ENCODE measurements around the gene FAM168A. TPM values are rescaled to one million over a fixed set of nuclear protein-coding genes. Genes with fewer than 3 reads are reported as not detected.
"Not testable (repeated sequence)": the region's sequence is repeated elsewhere in the genome, so short reads cannot be mapped to it uniquely, and the experiment has no call there.

FAM168A gene
- total RNA-seq, 1 donor from 2014 or later, result 23.1 TPM

DNA sequence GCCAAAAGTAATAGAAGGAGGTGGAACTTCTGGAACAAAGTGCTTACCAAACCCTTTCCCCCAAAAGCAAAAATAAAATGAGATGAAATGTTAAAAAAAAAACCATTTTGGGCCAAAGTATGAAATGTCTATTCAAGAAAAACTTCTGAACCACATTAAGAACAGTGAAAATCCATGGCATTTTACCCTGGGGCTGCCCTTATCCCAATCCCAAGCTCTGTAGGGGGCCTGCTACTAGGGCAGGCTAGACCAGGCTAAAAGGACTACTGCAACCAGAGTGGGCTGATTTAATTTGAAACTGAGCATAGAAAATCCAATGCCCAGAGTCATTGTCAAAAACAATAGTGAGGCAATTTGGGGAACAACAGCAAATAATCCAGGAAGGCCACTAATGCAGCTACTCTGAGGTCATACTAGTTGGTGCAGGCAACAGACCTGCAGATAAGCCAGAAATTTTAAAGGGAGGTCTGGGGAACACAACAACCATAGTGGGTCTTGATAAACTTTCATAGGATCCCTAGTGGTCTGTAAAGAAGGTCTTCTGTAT, 122.3 kb downstream of the FAM168A start:
- intact Hi-C loops (cut with micrococcal nuclease), result no loop called here

- intact Hi-C loops (cut with micrococcal nuclease), result no loop called here
These were observed 124.7 kb downstream of the FAM168A start for GRCh38 chr11:73473252-73473651.

GRCh38 chr11:73470036-73470612, 127.8 kb downstream of the FAM168A start:
- intact Hi-C loops (cut with micrococcal nuclease), result not testable (repeated sequence)

- intact Hi-C loops (cut with micrococcal nuclease), result no loop called here
These were observed 128.5 kb downstream of the FAM168A start for GRCh38 chr11:73469401-73469800.

DNA sequence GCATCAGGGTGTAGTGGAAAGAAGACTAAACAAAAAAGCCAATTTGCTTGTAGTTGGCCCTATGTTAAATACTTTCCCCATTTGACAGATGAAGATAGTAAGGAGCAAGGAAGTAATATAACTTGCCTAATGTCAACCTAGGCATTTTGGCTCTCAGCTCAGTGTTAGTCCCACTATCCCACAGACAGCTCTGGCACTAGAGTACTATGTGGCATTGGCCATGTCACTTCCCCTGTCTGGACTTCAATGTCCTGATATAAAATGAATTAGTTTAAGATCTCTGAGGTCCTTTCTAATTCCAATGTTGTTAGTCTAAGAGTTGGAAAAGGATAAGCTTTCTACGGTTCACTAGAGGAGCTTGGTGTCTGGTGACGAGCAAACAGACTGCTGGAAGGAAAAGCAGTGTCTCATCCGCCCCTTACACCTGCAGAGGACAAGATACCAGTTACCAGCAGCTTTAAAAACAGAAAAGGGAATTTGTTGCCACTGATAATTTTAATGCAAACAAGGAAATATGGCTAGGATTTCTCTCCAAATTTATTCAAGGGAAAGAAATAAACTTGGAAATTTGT, 129.2 kb downstream of the FAM168A start:
- intact Hi-C loops (cut with micrococcal nuclease), result no loop called here

DNA sequence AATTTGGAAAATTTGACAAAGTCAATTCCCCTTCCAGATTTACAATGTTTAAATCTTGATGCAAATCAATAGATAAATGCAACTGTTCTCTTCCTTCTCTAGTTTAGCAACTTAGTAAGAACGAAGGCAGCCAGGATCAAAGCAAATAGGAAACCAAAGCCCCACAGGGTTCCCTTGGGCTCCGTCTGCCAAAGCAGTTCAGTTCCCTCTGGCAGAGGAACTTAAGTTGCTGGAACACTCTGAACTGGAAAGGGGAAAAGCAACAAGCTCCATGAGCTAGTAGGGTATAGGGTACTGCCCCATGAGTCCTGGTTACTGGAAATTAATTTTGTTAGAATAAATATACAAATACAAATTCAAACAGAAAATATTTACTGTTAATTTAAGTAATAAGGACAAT, 130.4 kb downstream of the FAM168A start:
- intact Hi-C loops (cut with micrococcal nuclease), result no loop called here

GRCh38 chr11:73466643-73467042, 131.3 kb downstream of the FAM168A start:
- intact Hi-C loops (cut with micrococcal nuclease), result no loop called here

- intact Hi-C loops (cut with micrococcal nuclease), result no loop called here
These were observed 132.0 kb downstream of the FAM168A start for GRCh38 chr11:73465871-73466270.

DNA sequence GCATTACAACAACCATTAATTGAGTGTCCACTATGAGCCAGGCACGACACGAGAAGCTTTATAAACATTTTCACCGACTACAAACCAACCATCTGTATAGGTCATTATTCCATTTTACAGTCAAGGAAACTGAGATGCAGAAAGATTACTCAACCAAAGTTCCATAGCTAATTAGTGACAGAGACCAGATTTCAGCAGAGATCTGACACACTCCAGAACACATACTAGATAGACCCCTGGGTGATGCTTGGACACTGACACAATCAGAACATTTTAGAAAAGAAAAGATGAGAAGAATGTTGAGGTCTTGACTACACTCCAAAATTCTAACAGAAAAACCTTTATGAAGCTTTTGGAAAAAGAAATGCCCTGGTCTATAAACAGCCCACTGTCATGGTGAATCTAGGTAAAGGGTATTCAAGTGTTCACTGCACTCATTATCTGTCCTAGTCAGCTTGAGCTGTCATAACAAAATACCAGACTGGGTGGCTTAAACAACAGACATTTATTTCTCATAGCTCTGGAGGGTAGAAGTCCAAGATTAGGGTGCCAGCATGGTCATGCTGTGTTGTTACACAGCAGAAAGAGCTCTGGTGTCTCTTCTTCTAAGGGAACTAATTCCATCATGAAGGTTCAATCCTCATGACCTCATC, 132.8 kb downstream of the FAM168A start:
- intact Hi-C loops (cut with micrococcal nuclease), result no loop called here

- intact Hi-C loops (cut with micrococcal nuclease), result no loop called here
These were observed 133.6 kb downstream of the FAM168A start for GRCh38 chr11:73464347-73464746.

GRCh38 chr11:73463359-73463758, 134.6 kb downstream of the FAM168A start:
- intact Hi-C loops (cut with micrococcal nuclease), result no loop called here

DNA sequence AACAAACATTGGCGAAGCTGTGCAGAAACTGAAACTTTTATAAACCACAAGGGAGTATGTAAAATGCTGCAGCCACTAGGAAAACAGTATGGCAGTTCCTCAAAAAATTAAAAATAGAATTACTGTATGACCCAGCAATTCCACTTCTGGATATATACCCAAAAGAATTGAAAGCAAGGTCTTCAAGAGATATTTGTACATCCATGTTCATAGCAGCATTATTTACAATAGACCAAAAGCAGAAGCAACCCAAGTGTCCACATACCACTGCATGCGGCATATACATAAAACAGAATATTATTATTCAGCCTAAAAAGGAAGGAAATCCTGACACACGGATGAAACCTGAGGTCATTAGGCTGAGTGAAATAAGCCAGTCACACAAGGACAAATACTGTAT, 135.9 kb downstream of the FAM168A start:
- intact Hi-C loops (cut with micrococcal nuclease), result no loop called here

DNA sequence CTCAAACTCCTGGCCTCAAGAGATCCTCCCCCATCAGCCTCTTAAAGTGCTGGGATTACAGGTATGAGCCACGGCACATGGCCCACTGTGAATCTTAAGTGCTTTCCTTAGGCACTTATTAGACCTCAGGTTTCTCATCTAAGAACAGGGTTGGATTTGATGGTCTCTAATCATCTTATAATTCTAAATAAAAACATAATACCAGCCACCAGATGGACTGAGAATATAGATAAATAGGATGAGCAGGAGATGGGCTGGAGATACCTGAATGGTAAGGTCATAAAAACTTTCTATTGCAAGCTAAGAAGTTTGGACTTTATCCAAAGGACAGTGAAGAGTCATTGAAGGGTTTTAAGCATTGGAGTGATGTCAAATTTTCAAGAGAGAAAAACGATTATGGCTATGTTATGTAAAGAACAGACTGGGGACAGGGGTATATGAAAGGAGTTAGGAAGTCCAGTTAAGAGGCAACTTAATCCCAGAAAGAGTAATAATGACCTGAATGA, 136.5 kb downstream of the FAM168A start:
- intact Hi-C loops (cut with micrococcal nuclease), result no loop called here

DNA sequence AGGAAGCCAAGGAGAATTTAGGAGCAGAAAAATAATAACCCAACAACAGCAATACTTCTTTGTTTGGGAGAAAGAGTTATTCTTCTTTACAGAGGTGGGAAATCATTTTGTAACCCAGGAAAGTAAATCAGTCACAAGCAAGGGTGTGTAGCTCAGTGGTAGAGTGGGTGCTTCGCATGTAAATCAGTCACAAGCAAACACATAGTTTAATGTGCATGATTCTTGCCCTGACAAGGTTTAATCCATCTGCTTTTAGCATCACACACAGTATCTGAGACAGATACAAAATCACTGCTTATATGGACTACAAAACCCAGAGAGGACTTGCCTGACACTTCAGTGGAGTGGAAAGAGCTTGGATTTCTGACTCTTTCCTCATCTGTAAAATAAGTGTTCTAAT, 139.7 kb downstream of the FAM168A start:
- intact Hi-C loops (cut with micrococcal nuclease), result no loop called here

DNA sequence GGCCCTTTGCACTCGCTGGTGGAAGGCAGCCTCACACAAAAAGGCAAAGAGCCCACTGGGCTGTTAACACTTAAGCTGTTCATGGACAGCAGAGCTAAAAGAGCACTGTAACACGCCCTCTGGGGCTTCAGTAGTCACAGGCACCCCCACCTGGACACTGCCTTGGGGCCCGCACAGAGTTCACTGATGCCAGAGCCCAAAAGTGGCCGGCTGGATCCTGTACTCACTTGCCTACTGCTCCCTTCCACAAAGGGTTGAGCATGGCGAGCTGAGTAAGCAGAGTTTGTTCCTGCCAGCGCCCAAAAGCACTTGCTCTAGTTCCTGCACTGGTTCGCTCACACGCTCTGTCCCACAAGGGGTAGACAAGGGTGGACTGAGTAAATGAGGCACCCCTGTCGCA, 142.9 kb downstream of the FAM168A start:
- intact Hi-C loops (cut with micrococcal nuclease), result no loop called here

DNA sequence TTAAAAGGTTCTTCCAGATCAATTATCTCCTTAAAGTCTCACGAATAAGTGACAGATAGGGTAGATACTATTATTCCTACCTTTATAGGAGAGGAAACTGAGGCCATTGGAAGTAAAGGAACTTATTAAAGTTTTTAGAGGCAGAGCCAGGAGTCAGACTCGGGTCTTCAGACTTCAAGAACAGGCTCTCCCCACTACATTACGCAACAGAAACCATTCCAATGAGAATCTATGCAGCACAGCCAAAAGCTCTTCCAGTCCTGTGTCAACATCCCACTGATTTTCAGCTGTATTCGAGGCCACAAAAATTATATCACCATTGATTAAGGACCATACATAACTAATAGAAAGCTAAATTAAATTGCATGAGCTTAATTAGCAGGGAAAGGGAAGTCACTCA, 144.3 kb downstream of the FAM168A start:
- intact Hi-C loops (cut with micrococcal nuclease), result no loop called here

DNA sequence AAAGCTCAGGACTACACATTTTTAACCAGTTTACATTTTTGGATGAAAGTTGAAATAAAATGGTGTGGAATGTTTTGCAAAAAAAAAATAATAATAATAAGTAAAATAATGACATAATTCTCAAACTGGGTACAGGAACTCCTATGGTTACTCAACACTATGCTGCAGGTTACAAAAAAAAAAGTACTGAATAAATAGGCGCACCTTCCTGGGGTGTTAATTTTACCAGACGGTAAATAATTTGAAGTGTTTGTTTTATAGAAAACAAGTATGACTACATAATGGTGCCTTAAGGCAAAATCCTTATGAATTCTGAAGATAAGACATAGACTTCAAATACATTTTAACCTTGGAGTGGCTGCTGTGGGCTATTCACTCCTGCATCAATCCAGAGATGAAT, 145.2 kb downstream of the FAM168A start:
- intact Hi-C loops (cut with micrococcal nuclease), result no loop called here

- intact Hi-C loops (cut with micrococcal nuclease), result no loop called here
These were observed 146.0 kb downstream of the FAM168A start for GRCh38 chr11:73451896-73452295.

DNA sequence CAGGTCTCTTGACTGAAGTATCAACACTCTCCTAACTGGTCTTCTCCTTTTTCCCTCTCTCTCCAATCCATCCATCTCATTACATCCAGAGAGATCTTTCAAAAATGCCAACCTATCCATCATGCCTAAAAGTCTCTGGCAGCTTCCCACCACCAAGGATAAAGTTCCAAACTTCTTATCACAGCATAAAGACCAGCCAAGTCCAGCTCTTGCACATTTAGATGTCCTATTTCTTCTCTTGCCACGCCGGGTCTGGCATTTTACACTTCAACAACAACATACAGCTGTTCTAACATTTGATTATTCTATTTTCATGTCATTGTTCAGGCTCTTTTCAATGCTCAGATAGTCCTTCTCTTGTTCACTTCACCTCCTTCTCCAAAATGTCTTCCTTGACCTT, 151.1 kb downstream of the FAM168A start:
- intact Hi-C loops (cut with micrococcal nuclease), result no loop called here

DNA sequence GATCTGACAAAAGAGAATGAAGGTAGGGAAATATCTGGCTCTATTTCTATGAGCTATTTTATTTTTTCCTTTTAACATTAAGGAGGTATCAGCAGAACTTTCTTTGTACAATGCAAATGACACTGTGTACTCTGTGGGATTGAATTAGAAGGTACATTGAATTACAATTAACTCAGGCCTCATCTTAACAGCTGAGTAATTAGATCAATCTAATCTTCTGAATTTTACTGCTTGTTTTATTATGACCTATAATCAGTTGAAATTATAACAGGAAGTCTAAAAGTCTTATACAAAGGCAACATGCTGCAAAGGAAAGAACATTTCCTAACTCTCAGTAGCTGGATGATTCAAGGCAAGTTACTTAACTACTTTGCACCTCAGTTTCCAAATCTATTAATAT, 151.9 kb downstream of the FAM168A start:
- intact Hi-C loops (cut with micrococcal nuclease), result no loop called here

GRCh38 chr11:73439002-73439843, 158.7 kb downstream of the FAM168A start:
- intact Hi-C loops (cut with micrococcal nuclease), result no loop called here

- intact Hi-C loops (cut with micrococcal nuclease), result not testable (repeated sequence)
These were observed 161.1 kb downstream of the FAM168A start for GRCh38 chr11:73436859-73437258.

Data from T-helper 2 cell treated with Interferon-gamma antibody and Interleukin-4, amounts not matched to agents 100 ng/mL and 5 ng/mL, for 36 hours (primary cell).